Measurements from ENCODE around the gene SP3. TPM values are rescaled to one million over a fixed set of nuclear protein-coding genes. Genes with fewer than 3 reads are reported as not detected.

Gene SP3
- total RNA-seq, 2 donors from 2014 or later, result 33.2 to 45.0 TPM

- no peaks in the 10 kb centered on the region for H3K36me3 ChIP-seq
- peaks cover 0 to 49% of the 10 kb centered on the region in 2 donors for H3K4me1 ChIP-seq
- TF ChIP-seq CTCF (IDR thresholded peaks at IDR 0.05), result no peak
- no peak overlapping the region for H3K27ac ChIP-seq
- no peak for DNase-seq (ENCODE audit: low spot score)
- no peaks in the 10 kb centered on the region for H3K27me3 ChIP-seq
- no peaks in the 10 kb centered on the region for H3K9me3 ChIP-seq
- no peak overlapping the region for H3K4me3 ChIP-seq
Measured at GRCh38 chr2:173947131-173947530, 18.0 kb downstream of the SP3 start.

- Histone ChIP-seq H3K4me3 (no peak overlapping the region), H3K27me3 (no peaks in the 10 kb centered on the region), H3K4me1 (peaks cover 0 to 50% of the 10 kb centered on the region in 2 donors), H3K9me3 (no peaks in the 10 kb centered on the region), H3K36me3 (no peaks in the 10 kb centered on the region), H3K27ac (no peak overlapping the region)
- TF ChIP-seq CTCF (IDR thresholded peaks at IDR 0.05), result no peak
- no peak for DNase-seq (ENCODE audit: low spot score)
Measured at GRCh38 chr2:173943738-173944137, 21.4 kb downstream of the SP3 start.

- TF ChIP-seq CTCF (IDR thresholded peaks at IDR 0.05), result no peak
- H3K4me1 ChIP-seq, result peaks cover 0 to 54% of the 10 kb centered on the region in 2 donors
- H3K4me3 ChIP-seq, result no peak overlapping the region
- no peaks in the 10 kb centered on the region for H3K9me3 ChIP-seq
- H3K36me3 ChIP-seq, result no peaks in the 10 kb centered on the region
- no peak for DNase-seq (ENCODE audit: low spot score)
- H3K27me3 ChIP-seq, result no peaks in the 10 kb centered on the region
- no peak overlapping the region for H3K27ac ChIP-seq
Measured at GRCh38 chr2:173942861-173943523, 22.2 kb downstream of the SP3 start.

- Histone ChIP-seq H3K9me3 (no peaks in the 10 kb centered on the region), H3K27me3 (no peaks in the 10 kb centered on the region), H3K27ac (no peak overlapping the region), H3K36me3 (no peaks in the 10 kb centered on the region), H3K4me3 (no peak overlapping the region), H3K4me1 (peaks cover 0 to 60% of the 10 kb centered on the region in 2 donors)
- DNase-seq (ENCODE audit: low spot score), result no peak
- no peak for TF ChIP-seq CTCF (IDR thresholded peaks at IDR 0.05)
Measured at GRCh38 chr2:173941567-173941966, 23.6 kb downstream of the SP3 start.

GRCh38 chr2:173940208-173941020 lies 24.8 kb downstream of the SP3 start:
- Histone ChIP-seq H3K4me1 (peaks cover 0 to 63% of the 10 kb centered on the region in 2 donors), H3K9me3 (no peaks in the 10 kb centered on the region), H3K36me3 (no peaks in the 10 kb centered on the region), H3K4me3 (no peak overlapping the region), H3K27ac (no peak overlapping the region), H3K27me3 (no peaks in the 10 kb centered on the region)
- TF ChIP-seq CTCF (IDR thresholded peaks at IDR 0.05), result no peak
- no peak for DNase-seq (ENCODE audit: low spot score)

Data from right atrium auricular region (tissue), 2 donors.